HG03460 (cell line): Measurements from ENCODE around the gene FRMD4A.

Source experiments
- ATAC-seq: cut with Tn5 transposase; IDR thresholded peaks from one replicate; pipeline ENCODE4 v1.9.1; 2021; ENCODE audit not compliant: unreplicated experiment

The FRMD4A gene

DNA sequence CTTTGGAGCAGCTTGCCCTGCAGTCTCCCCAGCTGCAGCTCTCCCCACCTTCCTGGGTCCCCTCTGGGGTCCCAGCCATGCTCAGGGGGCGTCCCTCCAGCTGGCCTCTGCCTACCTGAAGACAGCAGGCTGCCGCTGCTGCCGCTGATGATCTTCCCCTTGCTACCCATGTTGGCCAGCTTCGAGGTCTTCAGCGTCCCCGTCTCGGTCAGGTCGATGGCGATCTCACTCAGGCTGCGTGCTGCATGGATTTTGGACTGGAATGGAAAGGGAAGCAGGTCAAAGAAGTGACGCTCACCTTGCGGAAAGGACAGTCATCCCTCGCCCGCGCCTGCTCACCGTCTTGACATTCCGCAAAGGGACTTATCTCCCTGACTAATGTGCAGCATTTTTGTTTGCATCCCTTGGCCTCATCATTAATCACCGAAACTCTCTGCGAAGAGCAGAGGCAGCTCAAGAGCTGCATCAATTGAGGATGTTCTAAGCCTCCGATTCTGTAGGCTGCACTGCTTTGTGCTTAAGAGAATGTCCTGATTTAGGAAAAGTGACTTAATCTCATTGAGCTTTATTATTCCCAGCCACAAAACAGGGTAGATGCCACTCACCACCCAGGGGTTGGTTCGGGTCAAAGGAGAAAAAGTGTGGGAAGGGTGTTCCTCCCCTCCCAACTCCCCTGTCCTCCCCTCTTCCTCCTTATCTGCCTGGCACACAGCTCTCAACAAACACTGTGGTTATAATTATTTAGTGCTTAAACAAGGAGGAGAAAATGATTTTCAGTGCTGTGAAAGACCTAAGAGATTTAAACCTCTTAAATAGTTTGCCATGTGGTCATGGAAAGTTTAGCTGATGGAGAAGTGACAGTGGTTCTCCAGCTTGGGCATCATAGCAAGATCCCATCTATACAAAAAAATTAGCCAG, 636.7 kb downstream of the FRMD4A start:
- no peak for ATAC-seq

DNA sequence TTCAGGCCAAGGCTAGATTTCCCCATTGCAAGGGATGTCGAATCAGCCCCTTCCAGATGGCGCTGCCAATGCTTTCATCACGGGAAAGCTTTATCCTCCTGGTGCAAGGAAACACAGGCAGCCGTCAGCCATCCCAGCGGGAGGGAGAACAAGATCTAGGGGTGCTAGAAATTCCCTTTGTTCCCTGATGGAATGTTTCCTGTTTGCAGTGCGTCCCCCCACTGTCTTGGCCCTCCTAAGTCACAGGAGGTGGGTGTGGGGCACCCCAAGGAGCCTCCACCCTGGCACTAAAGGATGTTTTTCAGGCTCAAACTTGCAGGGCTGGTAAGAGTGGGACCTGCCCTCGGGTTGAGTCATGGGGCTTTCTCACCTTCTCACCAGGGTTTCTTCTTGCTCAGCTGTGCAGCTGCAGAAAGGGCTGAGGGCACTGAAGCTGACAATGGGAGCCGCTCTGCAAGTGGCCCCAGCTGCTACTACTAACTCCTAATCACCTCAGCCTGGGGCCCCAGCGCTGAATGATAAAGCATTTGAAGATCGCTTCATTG, 640.4 kb downstream of the FRMD4A start:
- no peak for ATAC-seq

DNA sequence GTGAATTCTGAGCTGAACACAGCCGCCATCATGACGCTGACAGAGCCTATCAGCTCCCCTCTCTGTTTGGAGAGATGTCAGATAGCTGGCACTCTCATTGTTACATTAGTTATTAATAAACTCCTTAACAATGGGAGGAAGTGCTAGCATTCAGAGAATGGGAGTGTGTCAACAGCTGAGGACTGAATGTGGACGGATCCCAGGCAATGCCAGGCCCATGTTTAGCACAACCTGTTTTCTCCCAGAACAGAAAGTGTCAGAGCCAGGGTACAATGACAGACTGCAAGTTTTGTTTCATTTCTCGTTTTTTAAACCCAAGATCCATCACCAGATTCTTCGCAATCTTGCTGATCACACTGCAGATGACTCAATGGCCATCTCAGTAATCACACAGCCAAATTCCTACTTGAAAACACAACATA, 644.4 kb downstream of the FRMD4A start:
- no peak for ATAC-seq

DNA sequence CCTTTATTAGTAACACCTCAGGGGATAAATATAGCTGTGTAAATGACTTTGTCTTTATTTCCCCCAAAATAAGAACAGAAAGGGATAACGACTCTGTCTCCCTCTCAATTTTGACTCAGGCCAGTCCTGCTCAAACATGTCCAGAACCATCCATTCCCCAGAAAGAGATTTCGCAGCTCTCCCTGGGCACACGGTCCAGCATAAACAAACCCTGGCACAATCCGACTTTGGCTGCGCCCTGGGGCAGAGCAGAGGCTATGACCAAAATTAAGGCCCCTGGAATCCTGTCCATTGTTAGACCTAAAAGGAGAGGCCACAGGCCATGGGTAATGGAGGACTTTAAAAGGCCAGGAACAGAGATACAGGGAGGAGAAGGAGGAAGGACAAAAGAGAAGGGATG, 644.8 kb downstream of the FRMD4A start:
- ATAC-seq = no peak

DNA sequence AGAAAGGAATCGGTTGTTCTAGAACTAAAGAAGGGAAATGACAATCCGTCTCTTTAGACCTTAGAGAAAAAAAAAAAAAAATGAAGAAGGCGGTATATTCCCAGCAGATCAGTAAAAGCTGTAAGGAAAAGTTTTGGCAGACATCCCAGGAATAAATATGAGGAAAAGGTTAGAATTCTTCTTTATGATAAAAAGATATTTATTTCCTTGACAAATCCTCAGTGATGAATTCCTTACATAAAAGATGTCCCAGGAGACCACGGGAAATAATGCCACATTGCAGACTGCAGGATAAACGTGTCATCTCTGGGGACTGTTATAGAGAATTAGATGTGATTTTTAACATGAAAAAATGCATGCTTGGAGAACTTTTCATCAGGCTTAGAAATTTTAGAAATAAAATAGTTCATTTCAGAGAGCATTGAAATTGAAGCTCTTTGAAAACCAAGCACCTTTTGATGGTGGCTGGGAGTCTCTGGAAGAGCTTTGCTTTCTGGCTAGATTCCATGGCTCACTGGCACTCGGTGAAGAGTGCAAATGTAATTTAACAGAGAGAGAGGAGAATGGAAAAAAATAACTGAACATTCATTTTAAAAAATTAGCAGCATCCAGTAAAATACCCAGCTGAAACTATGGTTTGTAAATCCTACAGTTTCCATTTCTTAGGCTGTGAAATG, 645.8 kb downstream of the FRMD4A start:
- no peak for ATAC-seq

DNA sequence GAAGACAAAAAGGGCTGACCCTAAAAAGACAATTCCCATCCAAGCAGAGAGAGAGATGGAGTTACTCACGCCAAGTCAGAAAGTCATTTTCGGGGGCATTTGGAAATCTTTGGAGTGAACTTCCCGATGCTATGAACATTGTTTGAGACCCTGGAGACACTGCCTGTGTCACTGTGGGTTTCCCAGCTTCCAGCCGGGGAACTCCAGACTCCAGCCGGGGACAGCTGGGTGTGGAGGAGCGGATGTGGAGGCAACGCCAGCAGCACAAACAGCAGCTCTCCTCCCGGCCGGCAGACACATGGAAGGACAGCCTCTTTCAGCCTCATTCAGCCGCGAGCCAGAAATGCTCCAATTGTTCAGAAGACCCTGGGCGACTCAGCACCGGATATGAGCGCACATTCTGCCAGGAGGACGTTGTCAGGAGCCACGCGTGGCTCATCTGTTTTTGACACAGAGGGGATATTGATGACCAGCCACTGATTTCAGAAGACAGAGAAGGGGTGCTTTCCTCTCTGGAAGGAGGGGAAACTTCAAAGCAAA, 646.4 kb downstream of the FRMD4A start:
- ATAC-seq = no peak

DNA sequence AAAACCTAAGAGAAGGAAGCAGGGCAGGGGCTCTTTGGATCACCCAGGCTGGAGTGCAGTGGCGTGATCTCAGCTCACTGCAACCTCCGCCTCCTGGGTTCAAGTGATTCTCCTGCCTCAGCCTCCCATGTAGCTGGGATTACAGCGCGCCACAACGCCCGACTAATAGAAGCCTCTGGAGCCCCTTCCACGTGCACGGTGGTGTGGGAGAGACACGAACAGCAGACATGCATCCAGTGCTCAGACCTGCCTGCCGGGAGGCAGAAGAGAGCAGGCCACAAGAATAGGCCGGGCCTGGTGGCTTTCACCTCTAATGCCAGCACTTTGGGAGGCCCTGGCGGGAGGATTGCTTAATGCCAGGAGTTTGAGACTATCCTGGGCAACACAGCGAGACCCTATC, 647.7 kb downstream of the FRMD4A start:
- ATAC-seq = no peak

DNA sequence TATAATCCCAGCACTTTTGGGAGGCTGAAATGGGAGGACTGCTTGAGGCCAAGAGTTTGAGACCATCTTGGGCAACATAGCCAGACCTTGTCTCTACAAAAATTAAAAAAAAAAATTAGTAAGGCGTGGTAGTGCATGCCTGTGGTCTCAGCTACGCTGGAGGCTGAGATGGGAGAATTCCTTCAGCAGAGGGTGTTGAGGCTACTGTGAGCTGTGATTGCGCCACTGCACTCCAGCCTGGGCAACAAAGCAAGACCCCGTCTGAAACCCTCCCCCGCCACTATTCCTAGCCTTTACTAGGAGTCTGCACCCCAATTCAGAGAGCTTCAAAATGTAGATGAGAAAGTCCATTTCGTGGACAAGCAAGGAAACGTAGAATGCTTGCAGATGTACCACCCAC, 648.8 kb downstream of the FRMD4A start:
- no peak for ATAC-seq

DNA sequence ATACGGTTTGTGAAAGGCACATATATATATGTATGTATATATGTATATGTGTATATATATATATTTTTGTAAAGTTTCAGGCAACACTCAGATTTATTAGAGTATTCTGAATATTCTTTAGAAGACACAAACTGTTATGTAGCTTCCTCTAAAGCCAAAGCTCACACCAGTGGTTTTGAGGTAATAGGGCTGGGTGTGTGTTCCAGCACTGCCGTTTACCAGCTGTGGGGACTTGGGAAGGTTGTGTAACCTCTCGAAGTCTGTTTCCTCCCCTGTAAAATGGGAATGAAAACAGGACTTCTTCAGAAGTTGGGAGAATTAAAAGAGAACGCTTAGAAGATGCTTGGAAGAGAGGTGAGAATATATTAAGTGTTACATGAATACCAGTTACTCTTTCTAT, 649.2 kb downstream of the FRMD4A start:
- no peak for ATAC-seq

DNA sequence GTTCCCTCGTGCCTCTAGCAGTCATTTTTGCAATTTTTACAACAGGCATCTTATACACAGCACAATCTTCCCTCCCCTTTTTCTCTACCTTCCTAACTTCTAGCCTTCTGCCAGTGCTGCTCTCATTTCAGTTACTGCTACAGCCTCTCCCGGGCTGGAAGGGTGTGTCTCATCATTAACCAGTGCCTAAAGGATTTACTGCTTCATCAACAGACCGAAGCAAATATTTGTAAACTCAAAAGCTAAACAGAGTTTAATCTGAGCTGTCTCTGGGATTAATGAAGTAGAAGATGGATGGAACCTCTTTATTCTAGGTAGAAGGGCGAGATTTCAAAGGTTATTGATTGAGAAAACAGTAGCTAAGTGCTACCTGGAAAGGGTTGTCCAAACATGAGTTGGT, 649.6 kb downstream of the FRMD4A start:
- no peak for ATAC-seq

DNA sequence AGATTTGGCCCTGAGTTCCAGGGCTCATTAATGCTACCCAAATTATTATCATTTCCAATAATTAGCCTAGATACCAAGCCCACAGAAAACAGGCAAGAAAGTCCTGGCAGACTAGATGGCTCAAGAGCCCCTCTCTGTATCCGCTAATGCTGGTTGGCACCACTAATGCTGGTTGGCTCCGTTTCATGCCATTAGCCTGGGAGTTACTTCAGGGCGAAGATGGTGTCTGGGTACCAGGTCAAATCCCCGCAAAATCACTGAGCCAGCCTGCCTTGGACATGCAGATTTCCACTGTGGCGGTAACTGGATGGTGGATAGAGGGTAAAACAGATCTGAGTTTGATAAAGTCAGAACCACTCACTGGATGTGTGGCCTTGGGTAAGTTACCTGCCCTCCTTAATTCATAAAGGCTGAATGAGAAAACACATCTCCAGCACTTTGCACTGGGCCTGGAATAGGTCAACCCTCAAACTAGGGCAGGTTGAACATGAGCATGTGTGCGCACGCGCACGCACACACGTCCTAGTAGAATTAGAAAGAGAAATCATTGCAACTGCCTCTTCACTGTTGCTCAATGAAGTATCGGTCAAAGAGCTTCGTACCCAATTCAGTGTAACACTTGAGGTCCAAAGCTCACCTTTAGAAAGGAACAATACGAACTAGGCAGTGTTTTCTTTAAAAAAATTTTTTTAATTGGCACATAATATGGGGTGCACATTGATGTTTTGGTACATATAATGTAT, 652.5 kb downstream of the FRMD4A start:
- ATAC-seq = no peak

DNA sequence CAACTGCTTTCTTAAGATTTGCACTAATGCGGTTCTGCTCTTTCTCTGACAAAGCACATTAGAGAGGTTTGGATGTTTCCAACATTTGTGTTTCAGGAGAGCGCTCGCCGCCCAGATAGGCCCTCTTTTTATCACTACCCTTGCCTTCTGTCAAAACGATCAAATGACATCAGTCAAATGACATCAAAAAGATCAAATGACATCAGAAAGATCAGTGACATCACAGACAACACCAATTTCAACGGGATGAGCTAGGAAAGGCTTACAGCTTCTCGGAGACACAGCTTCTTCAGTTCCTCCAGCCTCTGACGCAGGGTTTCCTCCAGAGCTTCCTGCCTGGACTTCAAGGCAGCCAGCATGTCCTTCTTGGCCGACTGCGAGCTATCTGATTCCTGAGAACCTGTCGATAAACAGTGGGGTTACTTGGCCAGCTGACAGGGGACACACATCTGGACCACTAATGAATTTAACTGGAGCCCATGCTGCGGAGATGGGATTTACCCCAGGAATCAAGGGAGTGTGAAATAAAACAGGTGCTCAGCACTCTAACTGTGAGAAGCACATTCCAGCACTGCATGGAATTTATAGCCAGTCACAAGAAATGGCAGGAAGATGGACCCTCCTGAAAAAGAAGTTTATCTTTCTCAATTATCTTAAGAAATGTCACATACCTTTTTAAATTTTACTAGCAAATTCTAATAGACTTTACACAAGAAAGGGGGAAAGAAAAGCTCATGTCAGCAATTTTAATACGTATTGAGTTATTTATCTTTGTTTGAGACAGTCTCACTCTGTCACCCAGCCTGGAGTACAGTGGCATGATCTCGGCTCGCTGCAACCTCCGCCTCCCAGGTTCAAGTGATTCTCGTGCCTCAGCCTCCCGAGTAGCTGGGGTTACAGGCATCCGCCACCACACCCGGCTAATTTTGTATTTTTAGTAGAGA, 655.8 kb downstream of the FRMD4A start:
- ATAC-seq = no peak

DNA sequence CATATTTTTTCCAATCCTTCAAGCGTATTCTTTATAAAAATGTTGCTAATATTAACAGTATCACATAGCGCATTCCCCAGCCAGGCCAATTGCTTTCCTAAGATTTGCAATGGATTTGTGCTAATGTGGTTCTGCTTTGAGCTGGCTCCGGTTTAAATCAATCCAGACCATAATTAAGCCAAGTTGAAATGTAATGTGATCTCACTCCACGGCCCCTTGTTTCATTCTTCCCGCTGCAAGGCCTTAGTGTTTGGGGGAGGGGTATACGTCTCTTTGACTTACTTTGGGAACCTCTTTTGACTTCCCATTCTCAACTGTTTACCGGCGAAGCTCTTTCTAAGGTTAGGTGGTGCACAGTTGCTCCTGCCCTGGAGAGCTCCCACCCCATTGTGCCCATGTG, 657.6 kb downstream of the FRMD4A start:
- ATAC-seq = no peak

DNA sequence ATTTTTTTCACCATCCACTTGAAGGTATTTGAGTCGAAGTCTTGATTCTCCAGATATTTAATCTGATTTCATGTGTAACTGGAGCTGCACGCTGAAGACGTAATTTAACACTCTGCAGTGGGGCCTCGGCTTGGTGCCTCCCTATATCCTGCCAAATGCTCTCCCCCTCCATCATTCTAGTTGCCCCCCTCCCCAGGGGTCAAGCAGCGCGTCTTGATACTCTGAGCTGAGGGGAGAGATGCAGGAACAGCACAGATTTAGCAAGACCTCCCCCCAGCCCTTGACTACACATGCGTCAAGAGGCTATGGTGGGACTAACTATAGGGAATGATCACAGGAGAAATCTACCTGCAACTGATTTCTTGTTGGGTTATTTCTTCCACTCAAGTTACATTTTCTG, 658.2 kb downstream of the FRMD4A start:
- no peak for ATAC-seq

DNA sequence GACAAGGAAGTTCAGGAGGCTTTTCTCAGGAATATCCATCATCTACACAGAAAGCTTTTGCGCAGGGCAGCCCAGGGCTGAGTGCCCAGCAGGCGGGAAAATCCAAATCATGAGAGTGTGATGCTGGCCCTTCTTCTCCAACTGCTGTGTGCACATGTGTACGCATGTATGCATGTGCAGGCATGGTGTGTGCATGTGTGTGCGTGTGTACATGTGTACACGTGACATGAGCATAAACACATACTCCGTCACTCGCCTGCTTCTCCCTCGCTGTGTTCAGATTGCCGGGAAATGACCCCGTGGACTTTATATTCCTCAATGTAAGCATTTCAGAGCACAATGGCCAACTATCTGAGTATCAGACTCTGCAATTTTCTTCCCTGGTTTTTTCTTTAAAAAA, 658.8 kb downstream of the FRMD4A start:
- ATAC-seq = no peak

DNA sequence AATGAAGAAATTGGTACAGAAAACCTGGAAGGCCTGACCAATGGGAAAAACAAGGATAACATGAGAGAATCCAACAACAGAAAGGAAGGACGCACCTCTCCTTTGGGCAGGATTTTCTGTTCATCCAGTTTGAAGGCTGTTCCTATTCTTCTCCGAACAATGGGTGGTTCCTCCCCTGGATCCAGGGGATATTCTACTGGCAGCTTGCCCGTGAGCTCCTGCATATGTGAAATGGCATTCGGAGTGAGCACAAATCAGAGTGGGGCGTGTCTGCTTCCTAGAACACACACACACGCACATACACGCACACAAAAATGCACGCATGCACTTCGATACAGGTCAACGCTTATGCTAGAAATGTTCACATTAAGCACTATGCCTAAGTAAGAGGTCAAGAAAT, 660.4 kb downstream of the FRMD4A start:
- no peak for ATAC-seq

DNA sequence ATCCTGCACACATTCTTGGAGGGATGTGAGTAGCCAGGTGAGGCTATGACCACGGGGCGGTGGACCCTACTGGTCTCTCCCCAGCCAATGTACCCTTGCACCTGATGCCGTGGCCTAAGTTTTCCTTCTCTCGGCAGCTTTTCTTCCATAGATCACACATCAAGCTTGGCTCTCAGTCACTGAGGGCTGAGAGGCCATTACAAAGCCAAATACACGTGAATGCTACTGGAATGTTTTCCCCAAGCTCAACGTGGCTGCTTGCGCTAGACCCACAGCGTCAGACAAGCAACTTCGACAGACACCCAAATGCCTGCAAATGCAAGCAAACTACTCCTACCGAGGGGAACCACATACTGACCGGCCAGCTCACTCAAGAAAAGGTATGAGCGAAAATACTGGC, 660.8 kb downstream of the FRMD4A start:
- no peak for ATAC-seq

DNA sequence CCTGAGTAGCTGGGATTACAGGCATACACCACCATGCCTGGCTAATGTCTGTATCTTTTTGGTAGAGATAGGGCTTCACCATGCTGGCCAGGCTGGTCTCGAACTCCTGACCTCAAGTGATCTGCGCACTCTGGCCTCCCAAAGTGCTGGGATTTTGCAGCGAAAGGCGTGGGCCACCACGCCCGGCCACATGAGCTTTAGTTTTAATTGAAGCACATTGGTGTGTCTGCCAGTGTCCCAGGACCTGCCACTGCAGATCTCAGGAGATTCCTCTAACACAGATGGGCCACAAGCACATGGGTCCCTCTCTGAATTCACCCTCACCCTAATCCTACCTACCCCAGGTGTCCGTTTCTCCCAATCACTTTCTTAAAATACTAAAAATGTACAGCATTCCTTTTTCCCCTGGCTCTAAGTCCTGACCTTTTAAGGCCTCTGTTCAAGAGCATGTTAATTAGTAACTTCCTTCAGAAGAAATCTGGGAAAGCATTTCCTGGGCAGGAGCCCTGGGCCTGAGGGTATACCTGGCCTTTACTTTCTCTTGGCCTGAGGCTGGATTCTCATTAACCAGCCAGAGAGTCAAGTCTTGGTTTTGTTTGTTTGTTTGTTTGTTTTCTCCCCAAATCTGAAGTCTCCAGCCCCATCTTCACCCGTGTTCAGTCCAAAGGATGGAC, 661.4 kb downstream of the FRMD4A start:
- ATAC-seq = no peak

DNA sequence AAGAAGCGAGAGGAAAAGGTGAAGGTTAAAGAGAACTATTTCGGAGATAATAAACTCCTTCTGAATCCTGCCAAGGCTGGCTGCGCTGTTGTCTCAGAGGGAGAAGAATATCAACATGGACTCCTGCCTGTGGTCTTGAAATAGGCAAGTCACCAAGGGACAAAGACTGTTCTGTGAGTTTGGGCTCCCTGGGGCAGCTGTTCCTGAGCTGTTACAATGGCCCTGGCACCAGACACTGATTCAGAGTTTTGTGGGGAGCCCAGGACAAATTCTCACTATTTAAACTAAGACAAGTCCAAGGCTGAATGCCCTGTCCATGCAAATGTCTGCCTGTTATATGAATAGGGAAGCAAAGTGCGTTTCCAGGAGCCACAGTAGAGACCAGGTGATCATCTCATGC, 662.6 kb downstream of the FRMD4A start:
- ATAC-seq = no peak
